OCI-LY7 (cell line): ENCODE data around the gene COPS8. TPM values are rescaled to one million over a fixed set of nuclear protein-coding genes. Genes with fewer than 3 reads are reported as not detected.

Experiments
- BruUV-seq: library from RNA; stranded (reverse); fragments of 400-500 nt; replicated peaks from 2 replicates; lab custom pipeline; 2021; lab: Mats Ljungman, UMichigan
- CTCF ChIA-PET: fragments of 300-600 bp; sonication (Branson Sonifier 250); formaldehyde crosslinking; loops from one replicate; lab custom pipeline; 2022; ENCODE audit warnings: antibody characterized with exemption; ENCODE audit not compliant: unreplicated experiment; lab: Charles Lee
- POLR2A ChIA-PET: fragments of 300-600 bp; sonication (Branson Sonifier 250); formaldehyde crosslinking; loops from one replicate; lab custom pipeline; 2022; ENCODE audit warnings: antibody characterized with exemption; lab: Charles Lee
- DNase-seq: peaks from one replicate; pipeline ENCODE4 v3.0.0-alpha.2; 2015; ENCODE audit warnings: low spot score
- H2AFZ ChIP-seq: fragments of 200-600 bp; sonication (generic), shearing (Covaris generic); 2 replicates; pipeline ENCODE4 v1.6.1; 2014; ENCODE audit warnings: mild to moderate bottlenecking, antibody characterized with exemption, low read length, moderate library complexity
- H3K27ac ChIP-seq: fragments of 200-600 bp; sonication (generic); 2 replicates; pipeline ENCODE4 v1.5.1; 2014; ENCODE audit warnings: mixed run types, low read depth, mild to moderate bottlenecking, moderate library complexity, low read length, inconsistent platforms; ENCODE audit not compliant: poor library complexity, severe bottlenecking
- H3K36me3 ChIP-seq: fragments of 200-600 bp; sonication (generic); 2 replicates; pipeline ENCODE4 v1.6.1; 2014; ENCODE audit warnings: mild to moderate bottlenecking, antibody characterized with exemption, low read length, moderate library complexity, mixed read lengths; ENCODE audit not compliant: insufficient read depth
- H3K4me1 ChIP-seq: fragments of 200-600 bp; sonication (generic); 2 replicates; pipeline ENCODE4 v1.5.1; 2014; ENCODE audit warnings: mild to moderate bottlenecking, low read length; ENCODE audit not compliant: insufficient read depth, poor library complexity, severe bottlenecking
- H3K4me2 ChIP-seq: fragments of 200-600 bp; sonication (generic); 2 replicates; pipeline ENCODE4 v1.6.1; 2014; ENCODE audit warnings: mild to moderate bottlenecking, low read length
- H3K4me3 ChIP-seq: fragments of 200-600 bp; sonication (generic); 2 replicates; pipeline ENCODE4 v1.5.1; 2014; ENCODE audit warnings: mild to moderate bottlenecking, low read depth, low read length; ENCODE audit not compliant: poor library complexity, severe bottlenecking
- H3K79me2 ChIP-seq: fragments of 200-600 bp; sonication (generic); 2 replicates; pipeline ENCODE4 v1.6.1; 2016; ENCODE audit warnings: low read depth, mild to moderate bottlenecking, low read length, moderate library complexity, mixed read lengths; ENCODE audit not compliant: insufficient read depth
- H3K9me2 ChIP-seq: fragments of 200-600 bp; sonication (generic); 2 replicates; pipeline ENCODE4 v1.6.1; 2016; ENCODE audit warnings: mild to moderate bottlenecking, low read length, mixed read lengths; ENCODE audit not compliant: insufficient read depth
- H3K9me3 ChIP-seq: fragments of 200-600 bp; sonication (generic); 2 replicates; pipeline ENCODE4 v1.6.1; 2014; ENCODE audit warnings: mild to moderate bottlenecking, mixed run types, low read length, mixed read lengths
- H4K20me1 ChIP-seq: fragments of 200-600 bp; sonication (generic); 2 replicates; pipeline ENCODE4 v1.6.1; 2014; ENCODE audit warnings: mild to moderate bottlenecking, antibody characterized with exemption, low read length, moderate library complexity, mixed read lengths; ENCODE audit not compliant: insufficient read depth
- EZH2phosphoT487 ChIP-seq: fragments of 200-600 bp; sonication (generic); IDR thresholded peaks from 2 replicates; pipeline ENCODE4 v1.6.1; 2018; ENCODE audit warnings: low read depth, borderline replicate concordance, mild to moderate bottlenecking, mixed run types, antibody characterized with exemption, low read length, moderate library complexity, mixed read lengths
- intact Hi-C: fragments of 100-400 bp; cut with micrococcal nuclease; formaldehyde crosslinking; loops from one replicate; pipeline ENCODE4 v1.10.0; 2022; ENCODE audit not compliant: unreplicated experiment
- total RNA-seq, 2 experiments: library from RNA; depleted of rRNA in 1 of 2; stranded (reverse); fragments of >200 nt in 1 of 2; shearing (Covaris generic) in 1 of 2; gene quantifications; 2 replicates each; pipeline ENCODE4 v1.2.3, GENCODE V29; 2014 to 2022
- TF ChIP-seq, protein P1 (sequence below): fragments of 200-600 bp; sonication (generic); conservative IDR thresholded peaks from 2 replicates; pipeline ENCODE4 v1.5.1; 2014; ENCODE audit warnings: mild to moderate bottlenecking, antibody characterized with exemption, low read length, moderate library complexity, mixed read lengths

The COPS8 gene
- total RNA-seq, 2 experiments from 2014 or later, result 58.8 to 117 TPM

GRCh38 chr2:237072067-237072931 lies 13.4 kb upstream of the COPS8 start:
- H3K79me2 ChIP-seq, result no peaks in the 10 kb centered on the region
- no peak overlapping the region for H2AFZ ChIP-seq
- ChIA-PET POLR2A (interaction anchor here (0.7 to 1.4 kb wide), 3 partner anchors 12 to 503 kb away, joined by 3 to 4 read pairs (median 3); partner anchors contain the start of genes ACKR3 and COPS8), CTCF (no interaction called here)
- H3K36me3 ChIP-seq, result no peaks in the 10 kb centered on the region
- intact Hi-C loops, result no loop called here
- TF ChIP-seq EZH2phosphoT487, result no peak
- TF ChIP-seq, protein P1, sequence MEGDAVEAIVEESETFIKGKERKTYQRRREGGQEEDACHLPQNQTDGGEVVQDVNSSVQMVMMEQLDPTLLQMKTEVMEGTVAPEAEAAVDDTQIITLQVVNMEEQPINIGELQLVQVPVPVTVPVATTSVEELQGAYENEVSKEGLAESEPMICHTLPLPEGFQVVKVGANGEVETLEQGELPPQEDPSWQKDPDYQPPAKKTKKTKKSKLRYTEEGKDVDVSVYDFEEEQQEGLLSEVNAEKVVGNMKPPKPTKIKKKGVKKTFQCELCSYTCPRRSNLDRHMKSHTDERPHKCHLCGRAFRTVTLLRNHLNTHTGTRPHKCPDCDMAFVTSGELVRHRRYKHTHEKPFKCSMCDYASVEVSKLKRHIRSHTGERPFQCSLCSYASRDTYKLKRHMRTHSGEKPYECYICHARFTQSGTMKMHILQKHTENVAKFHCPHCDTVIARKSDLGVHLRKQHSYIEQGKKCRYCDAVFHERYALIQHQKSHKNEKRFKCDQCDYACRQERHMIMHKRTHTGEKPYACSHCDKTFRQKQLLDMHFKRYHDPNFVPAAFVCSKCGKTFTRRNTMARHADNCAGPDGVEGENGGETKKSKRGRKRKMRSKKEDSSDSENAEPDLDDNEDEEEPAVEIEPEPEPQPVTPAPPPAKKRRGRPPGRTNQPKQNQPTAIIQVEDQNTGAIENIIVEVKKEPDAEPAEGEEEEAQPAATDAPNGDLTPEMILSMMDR, result peak; percentile 98
- no peaks in the 10 kb centered on the region for H4K20me1 ChIP-seq
- no peak overlapping the region for H3K4me2 ChIP-seq
- H3K4me3 ChIP-seq, result no peak overlapping the region
- no peaks in the 10 kb centered on the region for H3K9me2 ChIP-seq
- peak; percentile 59 for DNase-seq
- no peaks in the 10 kb centered on the region for H3K9me3 ChIP-seq
- BruUV-seq, result no TSS peak
- H3K27ac ChIP-seq, result no peak overlapping the region
- H3K4me1 ChIP-seq, result no peaks in the 10 kb centered on the region

DNA sequence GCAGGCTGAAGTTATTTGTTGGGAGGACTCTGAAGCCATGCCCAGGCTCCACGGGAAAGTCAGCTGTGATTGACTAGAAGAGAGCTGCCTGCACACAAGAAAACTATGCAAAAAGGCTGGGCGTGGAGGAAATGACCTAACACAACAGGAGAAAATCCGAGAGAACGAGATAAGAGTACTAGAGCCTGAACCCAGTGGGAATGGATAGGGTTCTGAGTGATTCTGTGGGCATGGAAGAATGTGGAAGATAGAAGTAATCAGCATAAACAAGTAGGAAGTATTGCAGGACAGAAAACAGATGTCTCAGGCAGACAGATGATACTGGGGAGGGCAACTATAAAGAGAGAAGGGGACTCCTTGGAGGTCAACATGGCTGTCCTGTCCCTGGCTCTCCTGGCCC lies 12.1 kb upstream of the COPS8 start:
- no TSS peak for BruUV-seq
- Histone ChIP-seq H4K20me1 (no peaks in the 10 kb centered on the region), H3K4me3 (no peak overlapping the region), H3K79me2 (no peaks in the 10 kb centered on the region), H3K4me1 (no peaks in the 10 kb centered on the region), H3K27ac (no peak overlapping the region), H3K36me3 (no peaks in the 10 kb centered on the region), H3K9me3 (no peaks in the 10 kb centered on the region), H3K4me2 (no peak overlapping the region), H2AFZ (no peak overlapping the region), H3K9me2 (no peaks in the 10 kb centered on the region)
- CTCF ChIA-PET, result no interaction called here
- TF ChIP-seq, protein P1, result no peak
- no peak for TF ChIP-seq EZH2phosphoT487
- intact Hi-C loops, result no loop called here
- DNase-seq, result no peak
- POLR2A ChIA-PET, result interaction anchor here (1.1 to 1.4 kb wide), 2 partner anchors 11 to 12 kb away, joined by 3 to 4 read pairs; partner anchors contain the start of gene COPS8
